GM11168 (cell line): ENCODE data around the gene RBMS2.

ENCODE experiments used
- in situ Hi-C: fragments of 300-500 bp; cut with MboI; formaldehyde crosslinking; loops from one replicate; pipeline ENCODE4 v1.12.0; 2022; ENCODE audit warnings: low sequenced_read_pairs; ENCODE audit not compliant: unreplicated experiment

RBMS2 gene

GRCh38 chr12:56510786-56511185, 10.8 kb upstream of the RBMS2 start:
- in situ Hi-C loops = loop anchor here (5.0 kb wide), 1 partner anchor 67 kb away; no protein-coding TSS in a partner anchor

GRCh38 chr12:56514014-56514318, 7.7 kb upstream of the RBMS2 start:
- in situ Hi-C loops = loop anchor here (5.0 kb wide), 1 partner anchor 63 kb away; no protein-coding TSS in a partner anchor

- in situ Hi-C loops = no loop called here
Measured at GRCh38 chr12:56517854-56518253, 3.8 kb upstream of the RBMS2 start.

GRCh38 chr12:56518570-56518969, 3.0 kb upstream of the RBMS2 start:
- in situ Hi-C loops = no loop called here

- in situ Hi-C loops = no loop called here
Measured at GRCh38 chr12:56520048-56520447, 1.6 kb upstream of the RBMS2 start.

- in situ Hi-C loops = no loop called here
Measured at GRCh38 chr12:56520506-56520905, 1.1 kb upstream of the RBMS2 start.

- in situ Hi-C loops = no loop called here
Measured at GRCh38 chr12:56521209-56521589, 421 bp upstream of the RBMS2 start.

- in situ Hi-C loops = no loop called here
Measured at GRCh38 chr12:56522411-56523193, 982 bp downstream of the RBMS2 start.

- in situ Hi-C loops = no loop called here
Measured at GRCh38 chr12:56528846-56529245, 7.2 kb downstream of the RBMS2 start.

- in situ Hi-C loops = no loop called here
Measured at GRCh38 chr12:56529656-56530055, 8.0 kb downstream of the RBMS2 start.

GRCh38 chr12:56530390-56531055, 8.9 kb downstream of the RBMS2 start:
- in situ Hi-C loops = no loop called here

GRCh38 chr12:56537546-56537945, 15.9 kb downstream of the RBMS2 start:
- in situ Hi-C loops = no loop called here

GRCh38 chr12:56541631-56542030, 20.0 kb downstream of the RBMS2 start:
- in situ Hi-C loops = no loop called here

GRCh38 chr12:56542164-56542563, 20.5 kb downstream of the RBMS2 start:
- in situ Hi-C loops = no loop called here

- in situ Hi-C loops = no loop called here
Measured at GRCh38 chr12:56545023-56545604, 23.5 kb downstream of the RBMS2 start.

GRCh38 chr12:56546680-56547079, 25.1 kb downstream of the RBMS2 start:
- in situ Hi-C loops = no loop called here

- in situ Hi-C loops = no loop called here
Measured at GRCh38 chr12:56551070-56551469, 29.4 kb downstream of the RBMS2 start.

- in situ Hi-C loops = no loop called here
Measured at GRCh38 chr12:56565510-56566101, 44.0 kb downstream of the RBMS2 start.

GRCh38 chr12:56568146-56568545, 46.5 kb downstream of the RBMS2 start:
- in situ Hi-C loops = no loop called here

- in situ Hi-C loops = no loop called here
Measured at GRCh38 chr12:56571121-56571520, 49.5 kb downstream of the RBMS2 start.

- in situ Hi-C loops = no loop called here
Measured at GRCh38 chr12:56572288-56572687, 50.7 kb downstream of the RBMS2 start.
